HG02588 (cell line): Measurements from ENCODE around the gene CTAGE9.
"Not testable (repeated sequence)": the region's sequence is repeated elsewhere in the genome, so short reads cannot be mapped to it uniquely, and the experiment has no call there.

Source experiments
- ATAC-seq: cut with Tn5 transposase; IDR thresholded peaks from one replicate; pipeline ENCODE4 v1.9.1; 2021; ENCODE audit warnings: mild to moderate bottlenecking, moderate library complexity; ENCODE audit not compliant: unreplicated experiment

CTAGE9 gene

GRCh38 chr6:131710917-131711316, at the start of gene CTAGE9:
Gene CTAGE9, minus strand, starts transcription at chr6:131711017. Its CDS starts 0 bp downstream, at chr6:131711017.
- not testable (repeated sequence) for ATAC-seq

GRCh38 chr6:131758920-131759319, 48.1 kb upstream of the CTAGE9 start:
- ATAC-seq: no peak

GRCh38 chr6:131756039-131756438, 45.2 kb upstream of the CTAGE9 start:
- no peak for ATAC-seq

GRCh38 chr6:131755597-131755996, 44.8 kb upstream of the CTAGE9 start:
- ATAC-seq: no peak

GRCh38 chr6:131754715-131755567, 44.1 kb upstream of the CTAGE9 start:
- no peak for ATAC-seq

- ATAC-seq: no peak
Observed at GRCh38 chr6:131754088-131754487, 43.3 kb upstream of the CTAGE9 start.

GRCh38 chr6:131751012-131751715, 40.3 kb upstream of the CTAGE9 start:
- not testable (repeated sequence) for ATAC-seq

GRCh38 chr6:131749023-131749422, 38.2 kb upstream of the CTAGE9 start:
- no peak for ATAC-seq

GRCh38 chr6:131747821-131748353, 37.1 kb upstream of the CTAGE9 start:
- ATAC-seq: no peak

- no peak for ATAC-seq
Observed at GRCh38 chr6:131745476-131745875, 34.7 kb upstream of the CTAGE9 start.

- ATAC-seq: no peak
Observed at GRCh38 chr6:131744432-131745287, 33.8 kb upstream of the CTAGE9 start.

- ATAC-seq: no peak
Observed at GRCh38 chr6:131741688-131742393, 31.0 kb upstream of the CTAGE9 start.

GRCh38 chr6:131740161-131740560, 29.3 kb upstream of the CTAGE9 start:
- no peak for ATAC-seq

- no peak for ATAC-seq
Observed at GRCh38 chr6:131739136-131739535, 28.3 kb upstream of the CTAGE9 start.

GRCh38 chr6:131736811-131737210, 26.0 kb upstream of the CTAGE9 start:
- ATAC-seq: no peak

GRCh38 chr6:131736003-131736596, 25.3 kb upstream of the CTAGE9 start:
- ATAC-seq: no peak

GRCh38 chr6:131733376-131734016, 22.7 kb upstream of the CTAGE9 start:
- ATAC-seq: no peak

- ATAC-seq: no peak
Observed at GRCh38 chr6:131731224-131731623, 20.4 kb upstream of the CTAGE9 start.

GRCh38 chr6:131730264-131730663, 19.4 kb upstream of the CTAGE9 start:
- ATAC-seq: no peak
